ENCODE measurements around the gene BMPR1A. TPM values are rescaled to one million over a fixed set of nuclear protein-coding genes. Genes with fewer than 3 reads are reported as not detected.

BMPR1A gene
- total and polyA plus RNA-seq, 5 donors, result 10.8 to 92.0 (median 62.2) TPM

- Histone ChIP-seq H3K4me3 (ENCODE audit: low read length) (no peak overlapping the region), H3K4me1 (ENCODE audit: control insufficient read depth, insufficient read depth, low read length) (peaks cover 3% of the 10 kb centered on the region), H3K27me3 (ENCODE audit: control insufficient read depth, insufficient read depth) (no peaks in the 10 kb centered on the region), H3K9me3 (ENCODE audit: control insufficient read depth, low read length) (no peaks in the 10 kb centered on the region), H3K27ac (ENCODE audit: low read length) (peak overlapping the region; percentile 61)
- no peak for DNase-seq
- ATAC-seq, result no peak
- intact Hi-C loops (cut with DNase I), result loop anchor here in 1 of 4 donors (10.0 kb wide), 1 partner anchor 152 kb away; no protein-coding TSS in a partner anchor
- 67% methylated on average over 2 of the region's 2 CpGs for WGBS
Observed at GRCh38 chr10:86753051-86753450, 3.4 kb upstream of the BMPR1A start.

- H3K4me3 ChIP-seq (ENCODE audit: low read length), result no peak overlapping the region
- no peak for DNase-seq
- intact Hi-C loops (cut with DNase I), result loop anchor here in 1 of 4 donors (10.0 kb wide), 1 partner anchor 151 kb away; no protein-coding TSS in a partner anchor
Observed at GRCh38 chr10:86753638-86754434, 2.6 kb upstream of the BMPR1A start.

GRCh38 chr10:86755454-86755739, 1.0 kb upstream of the BMPR1A start:
- WGBS, result 2% methylated on average over 9 of the region's 9 CpGs
- H3K27me3 ChIP-seq (ENCODE audit: control insufficient read depth, insufficient read depth), result no peaks in the 10 kb centered on the region
- H3K4me3 ChIP-seq (ENCODE audit: low read length), result peak overlapping the region; percentile 70
- no peak for DNase-seq
- H3K27ac ChIP-seq (ENCODE audit: low read length), result peak overlapping the region; percentile 86
- no peaks in the 10 kb centered on the region for H3K9me3 ChIP-seq (ENCODE audit: control insufficient read depth, low read length)
- no peak for ATAC-seq
- intact Hi-C loops (cut with DNase I), result loop anchor here in 2 of 4 donors (5.0 to 10.0 kb wide), 2 partner anchors 142 to 149 kb away; no protein-coding TSS in a partner anchor
- H3K4me1 ChIP-seq (ENCODE audit: control insufficient read depth, insufficient read depth, low read length), result peaks cover 3% of the 10 kb centered on the region

More at GRCh38 chr10:86753638-86754434, 2.6 kb upstream of the BMPR1A start:
- 70% methylated on average over 12 of the region's 12 CpGs for WGBS
- no peaks in the 10 kb centered on the region for H3K9me3 ChIP-seq (ENCODE audit: control insufficient read depth, low read length)
- H3K27ac ChIP-seq (ENCODE audit: low read length), result peak overlapping the region; percentile 91
- peaks cover 3% of the 10 kb centered on the region for H3K4me1 ChIP-seq (ENCODE audit: control insufficient read depth, insufficient read depth, low read length)
- H3K27me3 ChIP-seq (ENCODE audit: control insufficient read depth, insufficient read depth), result no peaks in the 10 kb centered on the region
- no peak for ATAC-seq

- H3K27me3 ChIP-seq (ENCODE audit: control insufficient read depth, insufficient read depth), result no peaks in the 10 kb centered on the region
- H3K4me1 ChIP-seq (ENCODE audit: control insufficient read depth, insufficient read depth, low read length), result peaks cover 3% of the 10 kb centered on the region
- peak overlapping the region; percentile 70 for H3K4me3 ChIP-seq (ENCODE audit: low read length)
- no peaks in the 10 kb centered on the region for H3K9me3 ChIP-seq (ENCODE audit: control insufficient read depth, low read length)
- WGBS, result under 1% methylated on average over 86 of the region's 89 CpGs
- H3K27ac ChIP-seq (ENCODE audit: low read length), result peak overlapping the region; percentile 86
- intact Hi-C loops (cut with DNase I), result loop anchor here in 2 of 4 donors (5.0 to 10.0 kb wide), 2 partner anchors 141 to 149 kb away; no protein-coding TSS in a partner anchor
- DNase-seq (peak; percentile 85 to 93 (median 92)), ATAC-seq (peak; percentile 90)
Observed at GRCh38 chr10:86755740-86756510, 494 bp upstream of the BMPR1A start.

GRCh38 chr10:86757113-86757972, 924 bp downstream of the BMPR1A start:
- peak overlapping the region; percentile 70 for H3K4me3 ChIP-seq (ENCODE audit: low read length)
- no peaks in the 10 kb centered on the region for H3K27me3 ChIP-seq (ENCODE audit: control insufficient read depth, insufficient read depth)
- peak; percentile 39 to 77 (median 75) for DNase-seq
- H3K4me1 ChIP-seq (ENCODE audit: control insufficient read depth, insufficient read depth, low read length), result peaks cover 3% of the 10 kb centered on the region
- H3K9me3 ChIP-seq (ENCODE audit: control insufficient read depth, low read length), result no peaks in the 10 kb centered on the region
- peak overlapping the region; percentile 90 for H3K27ac ChIP-seq (ENCODE audit: low read length)
- ATAC-seq, result peak in 1 of 2 donors; percentile 0
- WGBS, result 3% methylated on average over 47 of the region's 47 CpGs
- intact Hi-C loops (cut with DNase I), result loop anchor here in 2 of 4 donors (5.0 to 10.0 kb wide), 2 partner anchors 140 to 147 kb away; no protein-coding TSS in a partner anchor

GRCh38 chr10:86758189-86759072, 2.0 kb downstream of the BMPR1A start:
- WGBS, result 21% methylated on average over 9 of the region's 9 CpGs
- intact Hi-C loops (cut with DNase I), result loop anchor here in 3 of 4 donors (2.0 to 10.0 kb wide), 3 partner anchors 139 to 146 kb away; no protein-coding TSS in a partner anchor
- Histone ChIP-seq H3K9me3 (ENCODE audit: control insufficient read depth, low read length) (no peaks in the 10 kb centered on the region), H3K4me1 (ENCODE audit: control insufficient read depth, insufficient read depth, low read length) (peaks cover 5% of the 10 kb centered on the region), H3K27ac (ENCODE audit: low read length) (no peak overlapping the region), H3K4me3 (ENCODE audit: low read length) (peak overlapping the region; percentile 70), H3K27me3 (ENCODE audit: control insufficient read depth, insufficient read depth) (no peaks in the 10 kb centered on the region)
- no peak for DNase-seq
- no peak for ATAC-seq

GRCh38 chr10:86759073-86759672, 2.8 kb downstream of the BMPR1A start:
- intact Hi-C loops (cut with DNase I), result loop anchor here in 3 of 4 donors (2.0 to 10.0 kb wide), 3 partner anchors 138 to 146 kb away; no protein-coding TSS in a partner anchor
- Histone ChIP-seq H3K27ac (ENCODE audit: low read length) (no peak overlapping the region), H3K4me1 (ENCODE audit: control insufficient read depth, insufficient read depth, low read length) (peaks cover 2% of the 10 kb centered on the region), H3K4me3 (ENCODE audit: low read length) (peak overlapping the region; percentile 70), H3K27me3 (ENCODE audit: control insufficient read depth, insufficient read depth) (no peaks in the 10 kb centered on the region), H3K9me3 (ENCODE audit: control insufficient read depth, low read length) (no peaks in the 10 kb centered on the region)
- ATAC-seq, result no peak
- DNase-seq, result no peak
- WGBS, result 34% methylated on average over 3 of the region's 3 CpGs

GRCh38 chr10:86763404-86763803, 7.0 kb downstream of the BMPR1A start:
- Histone ChIP-seq H3K27me3 (ENCODE audit: control insufficient read depth, insufficient read depth) (no peaks in the 10 kb centered on the region), H3K27ac (ENCODE audit: low read length) (no peak overlapping the region), H3K4me1 (ENCODE audit: control insufficient read depth, insufficient read depth, low read length) (peaks cover 2% of the 10 kb centered on the region), H3K9me3 (ENCODE audit: control insufficient read depth, low read length) (no peaks in the 10 kb centered on the region), H3K4me3 (ENCODE audit: low read length) (no peak overlapping the region)
- WGBS, result 56% methylated on average over 5 of the region's 5 CpGs
- no peak for DNase-seq
- intact Hi-C loops (cut with DNase I), result no loop called here
- peak in 1 of 2 donors; percentile 42 for ATAC-seq

- ATAC-seq, result no peak
Observed at GRCh38 chr10:86765548-86765947, 9.1 kb downstream of the BMPR1A start.

More at GRCh38 chr10:86765548-86765947, 9.1 kb downstream of the BMPR1A start:
- H3K27me3 ChIP-seq (ENCODE audit: control insufficient read depth, insufficient read depth), result no peaks in the 10 kb centered on the region
- H3K9me3 ChIP-seq (ENCODE audit: control insufficient read depth, low read length), result no peaks in the 10 kb centered on the region
- intact Hi-C loops (cut with DNase I), result no loop called here
- H3K4me1 ChIP-seq (ENCODE audit: control insufficient read depth, insufficient read depth, low read length), result peaks cover 4% of the 10 kb centered on the region
- H3K4me3 ChIP-seq (ENCODE audit: low read length), result no peak overlapping the region
- H3K27ac ChIP-seq (ENCODE audit: low read length), result no peak overlapping the region
- no peak for DNase-seq
- WGBS, result 76% methylated on average over 2 of the region's 2 CpGs

All from right cardiac atrium (tissue), 5 donors.